RWPE2 (cell line): ENCODE data around the gene TRIM37.

Source experiments
- ATAC-seq: fragments of 200-7000 bp; cut with Tn5 transposase; 3 replicates; pipeline ENCODE4 v1.9.1; 2021; ENCODE audit warnings: low read depth
- DNase-seq: peaks from one replicate; pipeline ENCODE4 v3.0.0-alpha.2; 2020; ENCODE audit warnings: low spot score
- H3K27ac ChIP-seq: fragments of 450-650 bp; 2 replicates; pipeline ENCODE4 v1.5.1; 2017; ENCODE audit warnings: mild to moderate bottlenecking; ENCODE audit not compliant: poor library complexity, severe bottlenecking
- H3K27me3 ChIP-seq: fragments of 250-450 bp; sonication (Bioruptor Pico); 2 replicates; pipeline ENCODE4 v1.5.1; 2021; ENCODE audit warnings: mild to moderate bottlenecking, moderate library complexity; ENCODE audit not compliant: insufficient read depth, poor library complexity, severe bottlenecking
- H3K36me3 ChIP-seq: fragments of 250-450 bp; sonication (Bioruptor Pico); 2 replicates; pipeline ENCODE4 v1.5.1; 2020; ENCODE audit warnings: low read depth, mild to moderate bottlenecking, moderate library complexity
- H3K4me1 ChIP-seq: fragments of 250-450 bp; sonication (Bioruptor Pico); 2 replicates; pipeline ENCODE4 v1.5.1; 2021; ENCODE audit warnings: mild to moderate bottlenecking, moderate library complexity; ENCODE audit not compliant: insufficient read depth, poor library complexity, severe bottlenecking
- H3K4me3 ChIP-seq: fragments of 250-450 bp; sonication (Bioruptor Pico); 2 replicates; pipeline ENCODE4 v1.5.1; 2021; ENCODE audit warnings: mild to moderate bottlenecking, moderate library complexity; ENCODE audit not compliant: severe bottlenecking
- H3K9me3 ChIP-seq: fragments of 250-450 bp; sonication (Bioruptor Pico); 2 replicates; pipeline ENCODE4 v1.5.1; 2021; ENCODE audit warnings: mild to moderate bottlenecking, moderate library complexity; ENCODE audit not compliant: severe bottlenecking
- TF ChIP-seq, protein P1 (sequence below): fragments of 450-650 bp; IDR thresholded peaks from one replicate; pipeline ENCODE4 v1.5.1; 2017; ENCODE audit warnings: mild to moderate bottlenecking, moderate library complexity; ENCODE audit not compliant: poor library complexity, severe bottlenecking

The TRIM37 gene

DNA sequence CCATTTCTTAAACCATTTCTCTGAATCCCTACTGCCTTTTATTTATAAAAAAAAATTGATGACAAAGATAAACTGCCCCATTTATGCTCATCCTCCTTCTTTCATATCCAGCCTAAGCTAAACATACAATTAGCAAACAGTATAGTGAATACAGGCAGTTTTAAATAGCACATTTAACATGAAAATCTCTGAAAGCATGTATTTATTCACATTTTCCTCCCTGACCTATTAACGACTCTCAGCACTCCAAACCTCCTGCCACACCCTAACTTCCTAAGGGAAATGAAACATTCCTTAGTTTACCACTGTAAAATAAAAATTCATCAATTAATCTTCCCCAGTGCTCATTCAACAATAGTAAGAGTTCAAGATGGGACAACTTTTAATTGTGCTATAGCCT, 56.9 kb downstream of the TRIM37 start:
- Histone ChIP-seq H3K27me3 (no peaks in the 10 kb centered on the region), H3K4me1 (no peaks in the 10 kb centered on the region), H3K9me3 (no peaks in the 10 kb centered on the region), H3K36me3 (peaks cover 90% of the 10 kb centered on the region), H3K27ac (no peak overlapping the region), H3K4me3 (no peak overlapping the region)
- TF ChIP-seq, protein P1, sequence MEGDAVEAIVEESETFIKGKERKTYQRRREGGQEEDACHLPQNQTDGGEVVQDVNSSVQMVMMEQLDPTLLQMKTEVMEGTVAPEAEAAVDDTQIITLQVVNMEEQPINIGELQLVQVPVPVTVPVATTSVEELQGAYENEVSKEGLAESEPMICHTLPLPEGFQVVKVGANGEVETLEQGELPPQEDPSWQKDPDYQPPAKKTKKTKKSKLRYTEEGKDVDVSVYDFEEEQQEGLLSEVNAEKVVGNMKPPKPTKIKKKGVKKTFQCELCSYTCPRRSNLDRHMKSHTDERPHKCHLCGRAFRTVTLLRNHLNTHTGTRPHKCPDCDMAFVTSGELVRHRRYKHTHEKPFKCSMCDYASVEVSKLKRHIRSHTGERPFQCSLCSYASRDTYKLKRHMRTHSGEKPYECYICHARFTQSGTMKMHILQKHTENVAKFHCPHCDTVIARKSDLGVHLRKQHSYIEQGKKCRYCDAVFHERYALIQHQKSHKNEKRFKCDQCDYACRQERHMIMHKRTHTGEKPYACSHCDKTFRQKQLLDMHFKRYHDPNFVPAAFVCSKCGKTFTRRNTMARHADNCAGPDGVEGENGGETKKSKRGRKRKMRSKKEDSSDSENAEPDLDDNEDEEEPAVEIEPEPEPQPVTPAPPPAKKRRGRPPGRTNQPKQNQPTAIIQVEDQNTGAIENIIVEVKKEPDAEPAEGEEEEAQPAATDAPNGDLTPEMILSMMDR: no peak
- ATAC-seq (no peak), DNase-seq (no peak)

DNA sequence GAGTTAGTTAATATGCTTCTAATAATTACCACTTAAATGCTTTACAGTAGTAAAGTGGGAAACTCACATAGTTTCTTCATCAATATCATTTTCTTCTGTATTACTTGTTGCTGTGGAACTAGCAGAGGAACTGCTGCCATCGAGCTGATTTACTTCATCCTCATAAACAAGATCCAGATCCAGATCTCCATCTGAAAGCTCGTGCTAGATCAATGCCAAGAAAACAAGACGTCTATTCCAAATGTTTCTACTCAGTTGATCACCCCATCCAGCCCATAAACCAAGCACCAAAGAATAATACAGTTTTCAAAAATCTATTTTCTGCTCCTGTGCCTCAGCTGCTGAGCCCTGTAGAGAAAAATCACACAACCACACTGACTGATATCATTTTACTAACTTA, 59.1 kb downstream of the TRIM37 start:
- TF ChIP-seq, protein P1: no peak
- DNase-seq (no peak), ATAC-seq (no peak)
- Histone ChIP-seq H3K4me1 (no peaks in the 10 kb centered on the region), H3K4me3 (no peak overlapping the region), H3K27me3 (no peaks in the 10 kb centered on the region), H3K27ac (no peak overlapping the region), H3K9me3 (no peaks in the 10 kb centered on the region), H3K36me3 (peaks cover 89% of the 10 kb centered on the region)

DNA sequence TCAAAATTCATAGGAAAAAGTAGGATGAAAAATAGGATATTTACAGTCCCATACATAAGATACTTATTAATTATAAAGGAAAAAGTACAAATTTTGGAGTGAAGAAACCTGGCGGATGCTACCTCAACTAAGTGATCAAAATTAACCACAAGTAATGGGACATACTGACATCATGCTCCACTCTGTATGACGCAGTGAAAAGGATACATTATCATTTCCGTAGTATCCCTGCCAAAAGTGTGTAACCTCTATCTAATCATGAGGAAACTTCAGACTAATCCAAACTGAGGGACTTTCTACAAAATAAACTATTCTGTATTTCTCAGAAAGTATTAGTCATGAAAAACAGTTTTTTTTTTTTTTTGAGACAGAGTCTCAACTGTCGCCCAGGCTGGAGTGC, 60.5 kb downstream of the TRIM37 start:
- DNase-seq: no peak
- peaks cover 87% of the 10 kb centered on the region for H3K36me3 ChIP-seq

DNA sequence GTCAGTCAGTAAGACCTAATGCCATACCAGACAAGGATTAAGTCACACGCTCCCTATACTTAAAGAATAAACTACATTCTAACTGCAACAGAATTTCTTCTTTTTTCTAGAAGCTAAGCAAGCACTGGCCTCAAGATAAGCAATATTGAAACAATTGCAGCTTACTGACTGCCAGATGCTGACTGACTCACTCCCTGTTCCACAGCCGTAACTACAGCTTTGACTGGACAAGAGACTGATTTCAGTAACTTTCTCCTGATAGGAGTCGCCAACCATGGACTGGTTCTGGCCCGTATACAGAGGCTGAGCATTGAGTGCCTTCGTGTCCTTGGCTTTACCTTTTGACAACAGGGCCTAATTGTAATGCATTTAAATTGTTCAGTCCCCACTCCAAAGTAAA, 67.9 kb downstream of the TRIM37 start:
- H3K4me1 ChIP-seq: no peaks in the 10 kb centered on the region
- no peak overlapping the region for H3K27ac ChIP-seq
- peaks cover 76% of the 10 kb centered on the region for H3K36me3 ChIP-seq
- no peaks in the 10 kb centered on the region for H3K9me3 ChIP-seq
- DNase-seq (no peak), ATAC-seq (no peak)
- H3K27me3 ChIP-seq: no peaks in the 10 kb centered on the region
- no peak overlapping the region for H3K4me3 ChIP-seq
- TF ChIP-seq, protein P1: no peak

More for the DNA sequence above, 60.5 kb downstream of the TRIM37 start:
- TF ChIP-seq, protein P1: no peak
- ATAC-seq: no peak
- Histone ChIP-seq H3K27ac (no peak overlapping the region), H3K4me3 (no peak overlapping the region), H3K9me3 (no peaks in the 10 kb centered on the region), H3K4me1 (no peaks in the 10 kb centered on the region), H3K27me3 (no peaks in the 10 kb centered on the region)

DNA sequence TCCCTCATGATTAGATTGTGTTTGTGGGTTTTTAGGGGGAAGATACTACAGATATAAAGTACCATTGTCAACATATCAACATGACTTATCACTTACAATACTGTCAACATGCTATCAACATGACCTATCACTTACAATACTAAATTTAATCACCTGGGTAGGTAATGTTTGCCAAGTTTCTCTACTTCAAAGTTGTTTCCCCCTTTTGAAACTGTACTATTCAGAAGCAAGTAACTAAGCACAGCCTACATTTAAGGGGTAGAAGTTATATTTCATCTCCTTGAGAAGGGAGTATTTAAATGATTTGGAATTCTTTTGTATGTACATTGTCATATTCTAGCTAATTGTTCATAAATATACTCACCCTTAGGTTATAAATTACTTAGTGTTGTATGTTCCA, 68.7 kb downstream of the TRIM37 start:
- ATAC-seq (no peak), DNase-seq (no peak)
- Histone ChIP-seq H3K4me1 (no peaks in the 10 kb centered on the region), H3K9me3 (no peaks in the 10 kb centered on the region), H3K27ac (no peak overlapping the region), H3K4me3 (no peak overlapping the region), H3K27me3 (no peaks in the 10 kb centered on the region), H3K36me3 (peaks cover 73% of the 10 kb centered on the region)
- TF ChIP-seq, protein P1: no peak
